Mammary epithelial cell (primary cell): ENCODE measurements around the gene BHLHA9.

Experiments
- CTCF ChIP-seq, 2 donors: IDR thresholded peaks in 1 of 2; conservative IDR thresholded peaks in 1 of 2; 2 replicates each; pipeline ENCODE4 v1.5.1; 2011 to 2012; ENCODE audit warnings: inconsistent platforms in 2 of 2, low read length in 2 of 2, mild to moderate bottlenecking in 2 of 2, control low read depth in 1 of 2, low read depth in 1 of 2; ENCODE audit not compliant: insufficient read depth in 1 of 2; ENCODE audit errors: extremely low read depth in 1 of 2
- EZH2 ChIP-seq: IDR thresholded peaks from 2 replicates; pipeline ENCODE4 v1.6.1; 2012; ENCODE audit warnings: low read length, inconsistent platforms, borderline replicate concordance

GRCh38 chr17:1267471-1267943 lies 2.7 kb upstream of the BHLHA9 start:
- TF ChIP-seq CTCF (conservative IDR thresholded peaks at IDR 0.05 in 1 of 2, IDR thresholded peaks at IDR 0.05 in 1 of 2; ENCODE audit: extremely low read depth in 1 of 2, insufficient read depth in 1 of 2, low read depth in 1 of 2, low read length in 2 of 2) = no peak
- no peak for TF ChIP-seq EZH2
